CD4-positive, alpha-beta T cell (primary cell): ENCODE results near the gene TEX48. TPM values are rescaled to one million over a fixed set of nuclear protein-coding genes. Genes with fewer than 3 reads are reported as not detected.

Source experiments
- ATAC-seq: fragments of 200-7000 bp; cut with Tn5 transposase; one replicate; pipeline ENCODE4 v1.10.0; 2022; ENCODE audit warnings: mild to moderate bottlenecking; ENCODE audit not compliant: poor library complexity
- CTCF ChIA-PET: fragments of 350-600 bp; sonication (Branson Sonifier 250); formaldehyde crosslinking; loops from one replicate; lab custom pipeline; 2021; ENCODE audit warnings: antibody characterized with exemption, inconsistent platforms; lab: Charles Lee
- POLR2A ChIA-PET: fragments of 350-600 bp; sonication (Branson Sonifier 250); formaldehyde crosslinking; loops from one replicate; lab custom pipeline; 2021; ENCODE audit warnings: antibody characterized with exemption, inconsistent platforms; lab: Charles Lee
- DNase-seq, 14 experiments: peaks; one replicate each; pipeline ENCODE4 v3.0.0-alpha.2; 2013 to 2020; ENCODE audit warnings: mixed read lengths in 2 of 14
- H3K27ac ChIP-seq, 2 donors: one replicate each; pipeline versions ENCODE4 v1.5.1 to v1.7.0; 2013; ENCODE audit warnings: low read length in 2 of 2, low read depth in 1 of 2, mild to moderate bottlenecking in 1 of 2
- H3K27me3 ChIP-seq, 2 experiments: 1 replicate in 1 of 2; 2 replicates in 1 of 2; pipeline versions ENCODE4 v1.6.1 to v1.7.0; 2013; ENCODE audit warnings: low read length in 2 of 2, control low read depth in 1 of 2, mild to moderate bottlenecking in 1 of 2, moderate library complexity in 1 of 2; ENCODE audit not compliant: insufficient read depth in 2 of 2, control insufficient read depth in 1 of 2
- H3K36me3 ChIP-seq: one replicate; pipeline ENCODE4 v1.6.1; 2013; ENCODE audit warnings: low read length, control low read depth; ENCODE audit not compliant: insufficient read depth
- H3K4me1 ChIP-seq: one replicate; pipeline ENCODE4 v1.6.1; 2013; ENCODE audit warnings: low read length, control low read depth; ENCODE audit not compliant: insufficient read depth
- H3K4me3 ChIP-seq: one replicate; pipeline ENCODE4 v1.5.1; 2013; ENCODE audit warnings: mild to moderate bottlenecking, low read length, moderate library complexity
- H3K9me3 ChIP-seq, 2 experiments: 1 replicate in 1 of 2; 2 replicates in 1 of 2; pipeline versions ENCODE4 v1.6.1 to v1.7.0; 2013; ENCODE audit warnings: low read length in 2 of 2, mild to moderate bottlenecking in 2 of 2, control low read depth in 1 of 2, moderate library complexity in 1 of 2; ENCODE audit not compliant: control insufficient read depth in 1 of 2, insufficient read depth in 1 of 2
- H3K27ac Mint-ChIP-seq: one replicate; pipeline ENCODE4 v1.8.0; 2020; ENCODE audit warnings: mixed read lengths
- H3K27me3 Mint-ChIP-seq: one replicate; pipeline ENCODE4 v1.8.0; 2021; ENCODE audit warnings: mixed read lengths
- H3K36me3 Mint-ChIP-seq: one replicate; pipeline ENCODE4 v1.8.0; 2021; ENCODE audit warnings: low read depth, mixed read lengths
- H3K4me1 Mint-ChIP-seq: one replicate; pipeline ENCODE4 v1.8.0; 2021; ENCODE audit warnings: low read depth, mixed read lengths
- H3K4me3 Mint-ChIP-seq: one replicate; pipeline ENCODE4 v1.8.0; 2020; ENCODE audit warnings: mild to moderate bottlenecking, mixed read lengths
- H3K9me3 Mint-ChIP-seq: one replicate; pipeline ENCODE4 v1.8.0; 2020; ENCODE audit warnings: mixed read lengths
- CTCF ChIP-seq: fragments of 200-600 bp; IDR thresholded peaks from one replicate; pipeline ENCODE4 v1.8.0; 2022; ENCODE audit warnings: antibody characterized with exemption, mild to moderate bottlenecking
- intact Hi-C, 2 experiments: fragments of 100-400 bp; cut with DNase I in 1 of 2; cut with micrococcal nuclease in 1 of 2; formaldehyde crosslinking; loops; one replicate each; pipeline versions ENCODE4 v1.15.1 to v1.9.0; 2023 to 2025; cut with DNase I, micrococcal nuclease
- total RNA-seq, 174 experiments: library from RNA in 2 of 174; stranded (reverse) in 2 of 174; gene quantifications; one replicate each; pipeline ENCODE4 v1.2.3 and lab custom pipeline; 2021 to 2026

Gene TEX48
- total RNA-seq, 2 experiments from 2014 or later = not detected

DNA sequence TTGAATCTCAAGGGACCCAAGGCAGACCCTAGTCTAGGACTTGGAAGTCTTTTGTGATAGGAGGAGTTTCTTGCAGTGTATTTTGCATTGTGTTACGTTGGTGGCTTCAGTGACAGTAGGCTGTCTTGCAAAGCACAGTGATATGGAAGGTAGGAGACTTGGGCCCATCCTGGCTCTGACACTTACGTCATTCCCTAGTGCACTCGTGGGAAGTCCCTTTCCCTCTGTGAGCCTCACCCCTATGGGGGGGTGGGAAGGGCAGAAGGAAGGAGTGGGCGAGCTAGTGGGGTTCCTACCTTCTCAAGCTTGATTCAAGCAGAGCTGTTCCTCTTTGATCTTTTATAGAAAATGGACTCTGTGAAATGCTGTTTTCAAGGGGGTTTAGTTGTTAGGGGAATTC lies 15.1 kb downstream of the TEX48 start:
- POLR2A ChIA-PET = no interaction called here
- Histone ChIP-seq H3K27me3 (peaks cover 0 to 5% of the 10 kb centered on the region in 2 experiments), H3K27ac (no peak overlapping the region), H3K36me3 (no peaks in the 10 kb centered on the region), H3K4me3 (no peak overlapping the region), H3K9me3 (no peaks in the 10 kb centered on the region), H3K4me1 (no peaks in the 10 kb centered on the region)
- no peak for DNase-seq
- H3K27ac Mint-ChIP-seq = no peak overlapping the region
- H3K27me3 Mint-ChIP-seq = peaks cover 13% of the 10 kb centered on the region
- H3K4me1 Mint-ChIP-seq = no peaks in the 10 kb centered on the region
- TF ChIP-seq CTCF = no peak
- CTCF ChIA-PET = no interaction called here
- no peak overlapping the region for H3K4me3 Mint-ChIP-seq
- H3K9me3 Mint-ChIP-seq = no peaks in the 10 kb centered on the region
- ATAC-seq = no peak
- H3K36me3 Mint-ChIP-seq = no peaks in the 10 kb centered on the region
- intact Hi-C loops = no loop called here

DNA sequence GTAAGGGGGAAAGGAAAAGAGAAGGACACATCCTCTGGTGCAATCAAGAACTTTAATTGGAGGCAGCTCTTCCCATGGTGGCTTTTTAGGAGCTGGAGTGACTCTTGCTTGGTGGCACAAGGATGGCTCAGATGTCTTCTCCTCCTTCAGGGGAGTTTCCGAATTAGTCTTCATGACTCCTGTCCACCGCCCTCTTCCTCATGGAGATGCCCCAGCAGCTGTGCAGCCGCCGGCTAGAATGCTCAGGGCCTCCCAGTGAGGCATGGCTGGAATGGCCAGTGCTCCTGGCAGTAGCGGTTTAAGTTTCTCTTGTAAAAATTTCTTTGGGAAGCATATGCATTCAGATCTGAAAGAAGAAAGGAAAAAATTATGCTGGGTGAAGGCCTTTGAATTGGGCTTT lies 15.6 kb downstream of the TEX48 start:
- intact Hi-C loops = no loop called here
- Histone ChIP-seq H3K27ac (no peak overlapping the region), H3K4me1 (no peaks in the 10 kb centered on the region), H3K9me3 (no peaks in the 10 kb centered on the region), H3K4me3 (no peak overlapping the region), H3K27me3 (peaks cover 0 to 5% of the 10 kb centered on the region in 2 experiments), H3K36me3 (no peaks in the 10 kb centered on the region)
- DNase-seq = no peak
- TF ChIP-seq CTCF = no peak
- peaks cover 13% of the 10 kb centered on the region for H3K27me3 Mint-ChIP-seq
- no peak overlapping the region for H3K4me3 Mint-ChIP-seq
- POLR2A ChIA-PET = no interaction called here
- H3K36me3 Mint-ChIP-seq = no peaks in the 10 kb centered on the region
- ATAC-seq = no peak
- CTCF ChIA-PET = no interaction called here
- H3K9me3 Mint-ChIP-seq = no peaks in the 10 kb centered on the region
- H3K4me1 Mint-ChIP-seq = no peaks in the 10 kb centered on the region
- H3K27ac Mint-ChIP-seq = no peak overlapping the region

- DNase-seq = no peak
- Mint-ChIP-seq H3K27me3 (peaks cover 13% of the 10 kb centered on the region), H3K4me1 (no peaks in the 10 kb centered on the region), H3K36me3 (no peaks in the 10 kb centered on the region), H3K4me3 (no peak overlapping the region), H3K9me3 (no peaks in the 10 kb centered on the region), H3K27ac (no peak overlapping the region)
- CTCF ChIA-PET = interaction anchor here (2.3 kb wide), 1 partner anchor 11 kb away, joined by 11 read pairs; no protein-coding TSS in a partner anchor
- Histone ChIP-seq H3K4me3 (no peak overlapping the region), H3K9me3 (no peaks in the 10 kb centered on the region), H3K4me1 (no peaks in the 10 kb centered on the region), H3K27ac (no peak overlapping the region), H3K27me3 (peaks cover 0 to 5% of the 10 kb centered on the region in 2 experiments), H3K36me3 (no peaks in the 10 kb centered on the region)
- POLR2A ChIA-PET = interaction anchor here (0.6 kb wide), 1 partner anchor 10 kb away, joined by 4 read pairs; no protein-coding TSS in a partner anchor
- intact Hi-C loops = loop anchor here (5.0 kb wide), 3 partner anchors 348 to 1998 kb away; no protein-coding TSS in a partner anchor
- no peak for ATAC-seq
- TF ChIP-seq CTCF = no peak
Observed at GRCh38 chr9:114664181-114664580, 17.8 kb downstream of the TEX48 start.
